LNCaP clone FGC (cell line): Measurements from ENCODE around the gene TMCO4.
A peak's percentile ranks its signal among the peaks of the same experiment; 100 is the strongest.

Experiments
- DNase-seq: peaks from one replicate; pipeline ENCODE4 v3.0.0-alpha.2; 2011; ENCODE audit warnings: low read depth
- H3K4me3 ChIP-seq: 2 replicates; pipeline ENCODE4 v1.5.1; 2011; ENCODE audit warnings: mild to moderate bottlenecking, low read depth, low read length, control low read depth
- CTCF ChIP-seq: IDR thresholded peaks from 2 replicates; pipeline ENCODE4 v1.5.1; 2012; ENCODE audit warnings: mild to moderate bottlenecking; ENCODE audit not compliant: control insufficient read depth, insufficient read depth; ENCODE audit errors: extremely low read depth

TMCO4 gene

GRCh38 chr1:19654886-19655717 lies 144.6 kb downstream of the TMCO4 start:
- DNase-seq, result no peak
- no peak for TF ChIP-seq CTCF
- H3K4me3 ChIP-seq, result no peak overlapping the region

GRCh38 chr1:19654386-19654785 lies 145.3 kb downstream of the TMCO4 start:
- TF ChIP-seq CTCF, result no peak
- no peak for DNase-seq
- H3K4me3 ChIP-seq, result no peak overlapping the region

GRCh38 chr1:19651141-19651737 lies 148.5 kb downstream of the TMCO4 start:
- no peak overlapping the region for H3K4me3 ChIP-seq
- DNase-seq, result no peak
- TF ChIP-seq CTCF, result peak; percentile 75

GRCh38 chr1:19650416-19651140 lies 149.1 kb downstream of the TMCO4 start:
- no peak for DNase-seq
- no peak for TF ChIP-seq CTCF
- H3K4me3 ChIP-seq, result no peak overlapping the region

- DNase-seq, result peak; percentile 10
- peak; percentile 32 for TF ChIP-seq CTCF
- H3K4me3 ChIP-seq, result no peak overlapping the region
Observed at GRCh38 chr1:19648689-19649088, 151.0 kb downstream of the TMCO4 start.

- no peak for DNase-seq
- H3K4me3 ChIP-seq, result no peak overlapping the region
- TF ChIP-seq CTCF, result no peak
Observed at GRCh38 chr1:19648239-19648638, 151.5 kb downstream of the TMCO4 start.
